OCI-LY1 (cell line): ENCODE data around the gene OPN4.

Experiments used
- H2AFZ ChIP-seq: fragments of 200-600 bp; sonication (generic), shearing (Covaris generic); 2 replicates; pipeline ENCODE4 v1.6.0; 2014; ENCODE audit warnings: antibody characterized with exemption, mild to moderate bottlenecking, low read length
- H3F3A ChIP-seq: fragments of 200-600 bp; sonication (generic), shearing (Covaris generic); 2 replicates; pipeline ENCODE4 v1.6.0; 2014; ENCODE audit warnings: mild to moderate bottlenecking, antibody characterized with exemption, low read length, moderate library complexity; ENCODE audit not compliant: insufficient read depth
- H3K27ac ChIP-seq: fragments of 200-600 bp; sonication (generic); 2 replicates; pipeline ENCODE4 v1.5.1; 2014; ENCODE audit warnings: low read length, mixed run types, mild to moderate bottlenecking, low read depth; ENCODE audit not compliant: poor library complexity, severe bottlenecking
- H3K27me3 ChIP-seq: fragments of 200-600 bp; sonication (generic); 2 replicates; pipeline ENCODE4 v1.6.0; 2014; ENCODE audit warnings: antibody characterized with exemption, mild to moderate bottlenecking, low read length, moderate library complexity; ENCODE audit not compliant: insufficient read depth
- H3K36me3 ChIP-seq: fragments of 200-600 bp; sonication (generic); 2 replicates; pipeline ENCODE4 v1.6.1; 2014; ENCODE audit warnings: mild to moderate bottlenecking, antibody characterized with exemption, low read length, moderate library complexity, mixed read lengths; ENCODE audit not compliant: insufficient read depth
- H3K4me1 ChIP-seq: fragments of 200-600 bp; sonication (generic); 2 replicates; pipeline ENCODE4 v1.5.1; 2014; ENCODE audit warnings: mild to moderate bottlenecking, low read length, moderate library complexity; ENCODE audit not compliant: insufficient read depth, severe bottlenecking
- H3K4me2 ChIP-seq: fragments of 200-600 bp; sonication (generic), shearing (Covaris generic); 2 replicates; pipeline ENCODE4 v1.6.1; 2014; ENCODE audit warnings: low read length
- H3K4me3 ChIP-seq: fragments of 200-600 bp; sonication (generic); 2 replicates; pipeline ENCODE4 v1.5.1; 2014; ENCODE audit warnings: low read length, low read depth, mild to moderate bottlenecking, mixed read lengths; ENCODE audit not compliant: poor library complexity, severe bottlenecking
- H3K79me2 ChIP-seq: fragments of 200-600 bp; shearing (Covaris generic); 2 replicates; pipeline ENCODE4 v1.6.1; 2016; ENCODE audit warnings: mixed run types, low read length, mixed read lengths; ENCODE audit not compliant: insufficient read depth
- H3K9ac ChIP-seq: fragments of 200-600 bp; sonication (generic), shearing (Covaris generic); 2 replicates; pipeline ENCODE4 v1.6.1; 2014; ENCODE audit warnings: mild to moderate bottlenecking, low read length, mixed read lengths
- H3K9me2 ChIP-seq: fragments of 200-600 bp; sonication (generic), shearing (Covaris generic); 2 replicates; pipeline ENCODE4 v1.6.1; 2014; ENCODE audit warnings: low read depth, mild to moderate bottlenecking, low read length, mixed read lengths
- H3K9me3 ChIP-seq: fragments of 200-600 bp; shearing (Covaris generic); 2 replicates; pipeline ENCODE4 v1.6.1; 2014; ENCODE audit warnings: low read length, mixed read lengths
- H4K20me1 ChIP-seq: fragments of 200-600 bp; sonication (generic), shearing (Covaris generic); 2 replicates; pipeline ENCODE4 v1.6.0; 2016; ENCODE audit warnings: mild to moderate bottlenecking, low read length; ENCODE audit not compliant: insufficient read depth
- CTCF ChIP-seq: fragments of 200-600 bp; sonication (generic), shearing (Covaris generic); IDR thresholded peaks from 2 replicates; pipeline ENCODE4 v1.5.1; 2017; ENCODE audit warnings: mild to moderate bottlenecking, antibody characterized with exemption, low read length, moderate library complexity, mixed read lengths
- EZH2 ChIP-seq: fragments of 200-600 bp; sonication (generic), shearing (Covaris generic); IDR thresholded peaks from 2 replicates; pipeline ENCODE4 v1.8.0; 2017; ENCODE audit warnings: borderline replicate concordance, mixed run types, mild to moderate bottlenecking, antibody characterized with exemption, low read length, moderate library complexity, mixed read lengths

The OPN4 gene

GRCh38 chr10:86693721-86694369 lies 39.5 kb downstream of the OPN4 start:
- TF ChIP-seq CTCF (peak; percentile 70), EZH2 (no peak)
- H3K9me2 ChIP-seq = no peaks in the 10 kb centered on the region
- H3K9ac ChIP-seq = no peak overlapping the region
- no peaks in the 10 kb centered on the region for H3K79me2 ChIP-seq
- H3K36me3 ChIP-seq = no peaks in the 10 kb centered on the region
- H2AFZ ChIP-seq = no peak overlapping the region
- H3K27me3 ChIP-seq = 0 out of 2 replicates have a peak, but pooled peaks cover 3% of the 10 kb centered on the region
- peaks cover under 1% of the 10 kb centered on the region for H3K4me1 ChIP-seq
- H3K4me2 ChIP-seq = no peak overlapping the region
- H3F3A ChIP-seq = no peaks in the 10 kb centered on the region
- H3K27ac ChIP-seq = no peak overlapping the region
- no peak overlapping the region for H3K4me3 ChIP-seq
- no peaks in the 10 kb centered on the region for H4K20me1 ChIP-seq
- H3K9me3 ChIP-seq = no peaks in the 10 kb centered on the region

- Histone ChIP-seq H3K4me3 (no peak overlapping the region), H3K9me2 (no peaks in the 10 kb centered on the region), H2AFZ (no peak overlapping the region)
Observed at GRCh38 chr10:86698207-86698940, 44.0 kb downstream of the OPN4 start.

GRCh38 chr10:86699125-86699524 lies 44.8 kb downstream of the OPN4 start:
- TF ChIP-seq CTCF = no peak
- TF ChIP-seq EZH2 = no peak
- Histone ChIP-seq H3K9me3 (no peaks in the 10 kb centered on the region), H2AFZ (no peak overlapping the region)

More at GRCh38 chr10:86698207-86698940, 44.0 kb downstream of the OPN4 start:
- Histone ChIP-seq H4K20me1 (no peaks in the 10 kb centered on the region), H3K9ac (no peak overlapping the region), H3F3A (no peaks in the 10 kb centered on the region), H3K79me2 (no peaks in the 10 kb centered on the region), H3K4me2 (no peak overlapping the region), H3K4me1 (no peaks in the 10 kb centered on the region), H3K27ac (no peak overlapping the region), H3K36me3 (no peaks in the 10 kb centered on the region), H3K27me3 (0 out of 2 replicates have a peak, but pooled peaks cover 3% of the 10 kb centered on the region), H3K9me3 (no peaks in the 10 kb centered on the region)
- TF ChIP-seq CTCF (no peak), EZH2 (no peak)

More at GRCh38 chr10:86699125-86699524, 44.8 kb downstream of the OPN4 start:
- no peaks in the 10 kb centered on the region for H3K4me1 ChIP-seq
- no peaks in the 10 kb centered on the region for H4K20me1 ChIP-seq
- H3K27ac ChIP-seq = no peak overlapping the region
- H3K36me3 ChIP-seq = no peaks in the 10 kb centered on the region
- H3K4me2 ChIP-seq = no peak overlapping the region
- H3K79me2 ChIP-seq = no peaks in the 10 kb centered on the region
- H3F3A ChIP-seq = no peaks in the 10 kb centered on the region
- H3K27me3 ChIP-seq = 0 out of 2 replicates have a peak, but pooled peaks cover 3% of the 10 kb centered on the region
- no peak overlapping the region for H3K4me3 ChIP-seq
- no peaks in the 10 kb centered on the region for H3K9me2 ChIP-seq
- no peak overlapping the region for H3K9ac ChIP-seq
